Gastrocnemius medialis (tissue), 4 donors: ENCODE data around the gene HP. TPM values are rescaled to one million over a fixed set of nuclear protein-coding genes. Genes with fewer than 3 reads are reported as not detected.

Source experiments
- ATAC-seq, 2 donors: fragments of 150-250 bp; one replicate each; pipeline ENCODE4 v1.9.1; 2016
- DNase-seq, 2 donors: peaks; one replicate each; pipeline ENCODE4 v3.0.0-alpha.2; 2019
- H3K27ac ChIP-seq, 4 donors: fragments of 200-600 bp; sonication (generic); 1 replicate in 1 of 4; 2 replicates in 3 of 4; pipeline ENCODE4 v1.5.1; 2016 to 2018; ENCODE audit warnings: mild to moderate bottlenecking in 2 of 4, moderate library complexity in 1 of 4
- H3K27me3 ChIP-seq, 3 donors: fragments of 200-600 bp; sonication (generic) in 2 of 3; 1 replicate in 1 of 3; 2 replicates in 2 of 3; pipeline versions ENCODE4 v1.5.1 to v1.6.0; 2016 to 2019; ENCODE audit warnings: mild to moderate bottlenecking in 1 of 3, moderate library complexity in 1 of 3
- H3K36me3 ChIP-seq, 2 donors: fragments of 200-600 bp; sonication (generic) in 1 of 2; one replicate each; pipeline ENCODE4 v1.5.1; 2017 to 2018
- H3K4me1 ChIP-seq, 2 donors: fragments of 200-600 bp; sonication (generic) in 1 of 2; one replicate each; pipeline ENCODE4 v1.5.1; 2016 to 2017; ENCODE audit warnings: mild to moderate bottlenecking in 2 of 2
- H3K4me3 ChIP-seq, 4 donors: fragments of 200-600 bp; sonication (generic) in 3 of 4; 1 replicate in 1 of 4; 2 replicates in 3 of 4; pipeline ENCODE4 v1.5.1; 2016 to 2019; ENCODE audit warnings: mild to moderate bottlenecking in 2 of 4
- H3K9me3 ChIP-seq, 3 donors: fragments of 200-600 bp; sonication (generic) in 2 of 3; 1 replicate in 1 of 3; 2 replicates in 2 of 3; pipeline ENCODE4 v1.5.1; 2016 to 2019
- CTCF ChIP-seq, 5 experiments: fragments of 450-650 bp in 3 of 5; fragments of 200-600 bp in 2 of 5; sonication (generic) in 2 of 5; IDR thresholded peaks in 4 of 5; conservative IDR thresholded peaks in 1 of 5; 1 replicate in 4 of 5; 2 replicates in 1 of 5; pipeline ENCODE4 v1.5.1; 2016 to 2019; ENCODE audit warnings: antibody characterized with exemption in 5 of 5, mild to moderate bottlenecking in 3 of 5, moderate library complexity in 3 of 5
- POLR2A ChIP-seq, 2 donors: fragments of 450-650 bp; IDR thresholded peaks; one replicate each; pipeline ENCODE4 v1.6.1; 2017; ENCODE audit warnings: antibody characterized with exemption in 2 of 2, mild to moderate bottlenecking in 2 of 2, moderate library complexity in 2 of 2
- in situ Hi-C, 4 donors: fragments of 200-750 bp; cut with MboI; loops; one replicate each; pipeline versions ENCODE4 v1.15.0 to v1.8.0; 2017; ENCODE audit warnings: low sequenced_read_pairs in 4 of 4
- intact Hi-C: fragments of 100-400 bp; cut with DNase I; formaldehyde crosslinking; loops from one replicate; pipeline ENCODE4 v1.15.1; 2023; ENCODE audit warnings: low total_unique reads
- total RNA-seq, 4 donors: library from RNA; depleted of rRNA; stranded (reverse); fragments of >200 nt; gene quantifications; one replicate each; pipeline versions ENCODE4 v1.1.0 to v1.2.3, GENCODE V29; 2016

Gene HP
- total RNA-seq, 4 donors from 2014 or later, result 1.5 to 206 (median 63.7) TPM; not detected in 1

DNA sequence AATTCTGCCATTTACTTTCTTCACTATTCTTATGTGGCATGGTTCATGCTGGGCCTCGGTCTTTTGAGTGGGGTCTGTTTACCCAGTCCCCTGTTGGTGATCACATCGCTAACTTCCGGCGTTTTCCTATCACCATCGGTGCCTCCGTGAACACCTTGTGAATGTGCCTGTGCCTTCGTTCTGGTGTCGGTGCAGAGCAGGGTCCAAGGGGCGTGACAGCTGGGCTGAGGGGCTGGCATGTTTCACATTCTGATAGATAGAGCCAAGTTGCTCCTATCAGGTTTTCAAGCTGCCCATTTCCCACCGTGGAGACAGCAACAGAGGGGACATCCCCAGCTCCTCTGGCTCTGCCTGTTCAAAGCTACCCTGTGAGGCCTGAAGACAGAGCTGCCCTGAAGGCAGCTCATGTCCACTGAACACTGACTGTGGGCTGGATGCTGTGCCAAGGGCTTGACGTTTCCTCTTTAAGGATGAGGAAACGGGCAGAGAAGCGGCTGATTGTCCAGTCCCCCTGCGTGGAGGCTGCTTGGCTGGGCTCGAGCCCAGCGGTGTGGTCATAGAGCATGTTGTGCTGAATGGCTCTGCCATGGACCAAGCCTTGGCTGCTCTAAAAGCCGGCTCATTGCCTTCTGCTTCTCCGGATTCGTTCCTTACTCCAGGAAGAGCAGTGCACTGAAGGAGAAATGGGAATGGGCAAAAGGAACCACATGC is 28.7 kb upstream of the HP start:
- ATAC-seq (no peak), DNase-seq (no peak)
- intact Hi-C loops (no loop called here), in situ Hi-C loops (no loop called here)
- no peaks in the 10 kb centered on the region for H3K9me3 ChIP-seq
- H3K27me3 ChIP-seq, result no peaks in the 10 kb centered on the region
- H3K4me3 ChIP-seq, result no peak overlapping the region
- H3K4me1 ChIP-seq, result no peaks in the 10 kb centered on the region
- H3K36me3 ChIP-seq, result peaks cover 0 to 50% of the 10 kb centered on the region in 2 donors
- TF ChIP-seq POLR2A (IDR thresholded peaks at IDR 0.05) (no peak), CTCF (IDR thresholded peaks at IDR 0.05 in 4 of 5, conservative IDR thresholded peaks at IDR 0.05 in 1 of 5) (no peak)
- H3K27ac ChIP-seq, result no peak overlapping the region

DNA sequence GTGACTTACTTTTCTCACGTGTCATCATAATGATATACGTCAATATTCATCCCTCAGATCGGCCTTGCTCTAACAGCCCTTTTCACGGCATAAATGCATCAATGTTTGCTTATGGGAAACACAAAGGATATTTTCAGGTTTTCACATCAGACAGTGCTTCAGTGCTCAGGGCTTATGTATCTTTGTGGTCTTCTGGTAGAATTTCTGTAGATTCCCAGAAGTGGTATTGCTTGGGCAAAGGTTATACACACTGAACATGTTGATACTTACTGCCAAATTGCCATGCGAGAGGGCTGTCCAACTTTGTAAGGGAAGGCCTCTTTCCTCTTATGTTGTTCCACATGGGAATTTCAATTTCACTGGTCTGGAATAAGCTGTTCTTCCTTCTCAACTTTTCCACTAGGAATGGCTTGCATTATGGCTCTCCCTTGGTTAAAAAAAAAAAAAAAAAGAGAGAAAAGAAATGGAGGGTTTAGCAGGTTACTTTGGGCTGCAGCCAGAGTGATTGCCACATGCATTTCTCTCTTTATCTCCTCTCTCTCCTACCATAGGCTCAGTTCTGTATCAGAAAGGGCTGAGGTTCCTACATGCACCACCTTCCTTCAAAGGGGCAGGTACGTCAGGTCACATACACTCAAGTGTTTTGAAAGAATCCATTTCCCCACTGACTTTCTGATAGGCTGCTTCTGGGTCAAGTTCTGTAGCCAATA is 26.5 kb upstream of the HP start:
- no peaks in the 10 kb centered on the region for H3K4me1 ChIP-seq
- no peaks in the 10 kb centered on the region for H3K9me3 ChIP-seq
- no peak for TF ChIP-seq CTCF (IDR thresholded peaks at IDR 0.05 in 4 of 5, conservative IDR thresholded peaks at IDR 0.05 in 1 of 5)
- no peak for TF ChIP-seq POLR2A (IDR thresholded peaks at IDR 0.05)
- H3K27ac ChIP-seq, result no peak overlapping the region
- DNase-seq (no peak), ATAC-seq (no peak)
- in situ Hi-C loops (no loop called here), intact Hi-C loops (no loop called here)
- H3K4me3 ChIP-seq, result no peak overlapping the region
- H3K27me3 ChIP-seq, result no peaks in the 10 kb centered on the region
- peaks cover 0 to 31% of the 10 kb centered on the region in 2 donors for H3K36me3 ChIP-seq

GRCh38 chr16:72029567-72030271 is 24.6 kb upstream of the HP start:
- no peaks in the 10 kb centered on the region for H3K27me3 ChIP-seq
- peaks cover 0 to 13% of the 10 kb centered on the region in 2 donors for H3K36me3 ChIP-seq
- ATAC-seq, result no peak
- in situ Hi-C loops, result no loop called here
- intact Hi-C loops, result no loop called here
- H3K4me1 ChIP-seq, result no peaks in the 10 kb centered on the region
- TF ChIP-seq POLR2A (IDR thresholded peaks at IDR 0.05), result no peak
- TF ChIP-seq CTCF (IDR thresholded peaks at IDR 0.05 in 4 of 5, conservative IDR thresholded peaks at IDR 0.05 in 1 of 5), result no peak
- no peak overlapping the region for H3K4me3 ChIP-seq
- no peak for DNase-seq
- H3K9me3 ChIP-seq, result no peaks in the 10 kb centered on the region
- no peak overlapping the region for H3K27ac ChIP-seq

- no peaks in the 10 kb centered on the region for H3K36me3 ChIP-seq
- ATAC-seq (no peak), DNase-seq (no peak)
- intact Hi-C loops (no loop called here), in situ Hi-C loops (no loop called here)
- H3K4me1 ChIP-seq, result no peaks in the 10 kb centered on the region
- no peak overlapping the region for H3K27ac ChIP-seq
- no peaks in the 10 kb centered on the region for H3K27me3 ChIP-seq
- H3K9me3 ChIP-seq, result no peaks in the 10 kb centered on the region
- TF ChIP-seq CTCF (IDR thresholded peaks at IDR 0.05 in 4 of 5, conservative IDR thresholded peaks at IDR 0.05 in 1 of 5) (no peak), POLR2A (IDR thresholded peaks at IDR 0.05) (no peak)
- H3K4me3 ChIP-seq, result no peak overlapping the region
Measured at GRCh38 chr16:72033437-72033836, 20.9 kb upstream of the HP start.
